H1 (cell line): ENCODE data around the gene CDKN2A. TPM values are rescaled to one million over a fixed set of nuclear protein-coding genes. Genes with fewer than 3 reads are reported as not detected.

Experiments
- CTCF ChIA-PET: fragments of 300-600 bp; sonication (Branson Sonifier 250); formaldehyde crosslinking; loops from one replicate; lab custom pipeline; 2021; ENCODE audit not compliant: partially characterized antibody; lab: Charles Lee
- POLR2A ChIA-PET: fragments of 300-600 bp; sonication (Branson Sonifier 250); formaldehyde crosslinking; loops from one replicate; lab custom pipeline; 2021; ENCODE audit warnings: inconsistent platforms; ENCODE audit not compliant: partially characterized antibody; lab: Charles Lee
- DNase-seq, 2 experiments: peaks; one replicate each; pipeline versions ENCODE4 v3.0.0 to v3.0.0-alpha.2; 2010 to 2022; ENCODE audit warnings: low spot score in 2 of 2, low read depth in 1 of 2, mixed read lengths in 1 of 2
- FAIRE-seq: peaks from 2 replicates; lab custom pipeline; 2011; peaks lifted over from hg19 to GRCh38; lab: Jason Lieb, UNC
- H2AFZ ChIP-seq: 2 replicates; pipeline ENCODE4 v1.8.1; 2012; ENCODE audit warnings: low read length, inconsistent platforms
- H2AK5ac ChIP-seq: 2 replicates; pipeline ENCODE4 v1.6.1; 2013; ENCODE audit warnings: low read depth, low read length
- H2BK120ac ChIP-seq: replicated peaks from 2 replicates; pipeline ENCODE3; 2013; ENCODE audit warnings: low read depth, low read length, inconsistent platforms
- H2BK12ac ChIP-seq: 2 replicates; pipeline ENCODE4 v1.6.1; 2013; ENCODE audit warnings: low read depth, low read length
- H2BK15ac ChIP-seq: 2 replicates; pipeline ENCODE4 v1.6.1; 2013; ENCODE audit warnings: low read length
- H2BK20ac ChIP-seq: 2 replicates; pipeline ENCODE4 v1.6.1; 2013; ENCODE audit warnings: low read length
- H2BK5ac ChIP-seq: 2 replicates; pipeline ENCODE4 v1.6.1; 2013; ENCODE audit warnings: low read depth, low read length
- H3K14ac ChIP-seq: 2 replicates; pipeline ENCODE4 v1.6.1; 2013; ENCODE audit warnings: inconsistent platforms; ENCODE audit not compliant: insufficient read length
- H3K18ac ChIP-seq: 2 replicates; pipeline ENCODE4 v1.6.1; 2013; ENCODE audit warnings: low read length; ENCODE audit errors: extremely low read depth
- H3K23ac ChIP-seq: 2 replicates; pipeline ENCODE4 v1.6.1; 2013; ENCODE audit warnings: inconsistent platforms; ENCODE audit not compliant: insufficient read length
- H3K23me2 ChIP-seq: 2 replicates; pipeline ENCODE4 v1.6.1; 2013; ENCODE audit warnings: low read depth, low read length
- H3K27ac ChIP-seq: 2 replicates; pipeline ENCODE4 v1.6.1; 2011; ENCODE audit warnings: low read depth, low read length, inconsistent platforms
- H3K27me3 ChIP-seq, 4 experiments: replicated peaks in 1 of 4; 1 replicate in 1 of 4; 2 replicates in 3 of 4; pipeline versions ENCODE4 v1.6.1 to v1.8.1; 2011 to 2013; ENCODE audit warnings: low read length in 3 of 4, mild to moderate bottlenecking in 3 of 4, inconsistent platforms in 2 of 4, mixed read lengths in 2 of 4, moderate library complexity in 1 of 4; ENCODE audit not compliant: control insufficient read depth in 3 of 4, insufficient read depth in 3 of 4; ENCODE audit errors: extremely low read depth in 1 of 4
- H3K36me3 ChIP-seq, 4 experiments: 2 replicates each; pipeline versions ENCODE4 v1.6.1 to v1.8.1; 2011 to 2013; ENCODE audit warnings: mild to moderate bottlenecking in 4 of 4, low read length in 3 of 4, moderate library complexity in 2 of 4, control low read depth in 1 of 4, inconsistent platforms in 1 of 4; ENCODE audit not compliant: insufficient read depth in 4 of 4, control insufficient read depth in 2 of 4
- H3K4ac ChIP-seq: replicated peaks from 2 replicates; pipeline ENCODE3; 2013; ENCODE audit warnings: low read length, low read depth, mixed read lengths, inconsistent platforms; ENCODE audit not compliant: insufficient read length
- H3K4me1 ChIP-seq, 4 experiments: replicated peaks in 1 of 4; 1 replicate in 1 of 4; 2 replicates in 3 of 4; pipeline versions ENCODE4 v1.6.1 to v1.8.1; 2011 to 2013; ENCODE audit warnings: low read length in 3 of 4, inconsistent platforms in 2 of 4, mixed read lengths in 1 of 4; ENCODE audit not compliant: insufficient read depth in 4 of 4, control insufficient read depth in 3 of 4
- H3K4me2 ChIP-seq, 2 experiments: 2 replicates each; pipeline versions ENCODE4 v1.6.1 to v1.8.1; 2011 to 2013; ENCODE audit warnings: low read depth in 2 of 2, low read length in 2 of 2, control low read depth in 1 of 2, inconsistent platforms in 1 of 2, mild to moderate bottlenecking in 1 of 2; ENCODE audit not compliant: insufficient read depth in 1 of 2
- H3K4me3 ChIP-seq, 4 experiments: fragments of 200-600, 300-600 bp in 1 of 4; sonication (generic), shearing (Covaris generic), sonication (Bioruptor Twin) in 1 of 4; 2 replicates each; pipeline versions ENCODE4 v1.5.1 to v1.8.1; 2011 to 2016; ENCODE audit warnings: low read length in 4 of 4, low read depth in 3 of 4, control low read depth in 2 of 4, inconsistent platforms in 2 of 4, mild to moderate bottlenecking in 2 of 4, mixed read lengths in 1 of 4, moderate library complexity in 1 of 4; ENCODE audit not compliant: insufficient read depth in 2 of 4; ENCODE audit errors: extremely low read depth in 1 of 4
- H3K56ac ChIP-seq: replicated peaks from 2 replicates; pipeline ENCODE3; 2013; ENCODE audit warnings: low read depth, mild to moderate bottlenecking, mixed read lengths, low read length, inconsistent platforms; ENCODE audit not compliant: insufficient read length
- H3K79me1 ChIP-seq: 2 replicates; pipeline ENCODE4 v1.6.1; 2013; ENCODE audit warnings: low read depth, low read length, control low read depth
- H3K79me2 ChIP-seq, 2 experiments: 2 replicates each; pipeline versions ENCODE4 v1.6.1 to v1.8.1; 2012 to 2013; ENCODE audit warnings: low read length in 2 of 2, mild to moderate bottlenecking in 2 of 2, inconsistent platforms in 1 of 2; ENCODE audit not compliant: insufficient read depth in 2 of 2, control insufficient read depth in 1 of 2
- H3K9ac ChIP-seq, 4 experiments: replicated peaks in 1 of 4; 1 replicate in 1 of 4; 2 replicates in 3 of 4; pipeline versions ENCODE4 v1.6.1 to v1.8.1; 2011 to 2013; ENCODE audit warnings: low read depth in 3 of 4, low read length in 3 of 4, control low read depth in 2 of 4, mild to moderate bottlenecking in 2 of 4, moderate library complexity in 2 of 4, inconsistent platforms in 1 of 4; ENCODE audit errors: extremely low read depth in 1 of 4
- H3K9me3 ChIP-seq, 2 experiments: 2 replicates each; pipeline versions ENCODE4 v1.6.1 to v1.8.1; 2012 to 2013; ENCODE audit warnings: mild to moderate bottlenecking in 2 of 2, moderate library complexity in 2 of 2, control low read depth in 1 of 2, inconsistent platforms in 1 of 2, low read depth in 1 of 2, low read length in 1 of 2, mixed read lengths in 1 of 2; ENCODE audit not compliant: insufficient read depth in 2 of 2
- H4K20me1 ChIP-seq, 2 experiments: replicated peaks in 1 of 2; 2 replicates each; pipeline versions ENCODE3 to v1.8.1; 2011 to 2013; ENCODE audit warnings: inconsistent platforms in 2 of 2, low read length in 2 of 2, mild to moderate bottlenecking in 1 of 2; ENCODE audit not compliant: insufficient read depth in 2 of 2, control insufficient read depth in 1 of 2
- H4K5ac ChIP-seq: 2 replicates; pipeline ENCODE4 v1.6.1; 2013; ENCODE audit warnings: low read length, low read depth, mixed read lengths, inconsistent platforms; ENCODE audit not compliant: insufficient read length
- H4K8ac ChIP-seq: 2 replicates; pipeline ENCODE4 v1.8.0; 2013; ENCODE audit warnings: mild to moderate bottlenecking, moderate library complexity, low read length, inconsistent platforms; ENCODE audit not compliant: insufficient read depth; ENCODE audit errors: extremely low read depth
- H4K91ac ChIP-seq: replicated peaks from 2 replicates; pipeline ENCODE3; 2013; ENCODE audit warnings: low read length, mixed read lengths, inconsistent platforms; ENCODE audit not compliant: insufficient read length
- SP2 ChIP-seq: IDR thresholded peaks from 2 replicates; pipeline ENCODE4 v1.6.1; 2012; ENCODE audit warnings: mild to moderate bottlenecking, low read length, inconsistent platforms
- SP4 ChIP-seq: IDR thresholded peaks from 2 replicates; pipeline ENCODE4 v1.6.1; 2012; ENCODE audit warnings: low read length, inconsistent platforms
- WGBS, 2 experiments: shearing (Covaris generic) in 1 of 2; methylation state at CpG; one replicate each; pipeline versions ENCODE4 v1.1.6 to v1.1.7; 2013 to 2015; ENCODE audit warnings: low lambda C conversion rate in 2 of 2, mixed read lengths in 2 of 2, inconsistent platforms in 1 of 2, low coverage in 1 of 2, missing lambda C conversion rate in 1 of 2; ENCODE audit not compliant: insufficient replicate concordance in 2 of 2, insufficient coverage in 1 of 2, insufficient read length in 1 of 2; ENCODE audit errors: extremely low coverage in 1 of 2, missing lambda C conversion rate in 1 of 2; 5-methylcytosine and 5-hydroxymethylcytosine counted together
- polyA plus RNA-seq, 7 experiments: library from polyadenylated mRNA; depleted of rRNA in 3 of 7; stranded (reverse) in 5 of 7; unstranded in 2 of 7; fragments of >200 nt in 5 of 7; fragments of 200-250 nt in 2 of 7; gene quantifications; 1 replicate in 5 of 7; 2 replicates in 1 of 7; 4 replicates in 1 of 7; pipeline versions ENCODE4 v1.2.1 to v1.2.3, GENCODE V29; 2011 to 2013; ENCODE audit warnings: missing spikeins in 2 of 7, mixed read lengths in 2 of 7
- total RNA-seq: library from RNA; stranded (reverse); fragmentation: NEBNext Ultra II Directional; extraction: Animal tissue kit (Norgen Biotek cat#: 25700); gene quantifications from 2 replicates; pipeline ENCODE4 v1.2.1, GENCODE V29; 2021
- TF ChIP-seq, protein P1 (sequence below): IDR thresholded peaks from 2 replicates; pipeline ENCODE4 v1.6.1; 2012; ENCODE audit warnings: inconsistent platforms

Gene CDKN2A
- total and polyA plus RNA-seq, 2 of the 8 experiments (the other 6 are each of a cell fraction or from before 2014, with no cell fraction given), result 0.51 to 0.73 TPM

- H3K9ac ChIP-seq, result no peak overlapping the region
- H2BK12ac ChIP-seq, result no peak overlapping the region
- no peak overlapping the region for H3K4me2 ChIP-seq
- ChIA-PET POLR2A (no interaction called here), CTCF (interaction anchor here (0.6 to 2.6 kb wide), 2 partner anchors 15 to 23 kb away, joined by 3 to 13 read pairs; partner anchors contain the start of gene CDKN2B)
- TF ChIP-seq, protein P1, sequence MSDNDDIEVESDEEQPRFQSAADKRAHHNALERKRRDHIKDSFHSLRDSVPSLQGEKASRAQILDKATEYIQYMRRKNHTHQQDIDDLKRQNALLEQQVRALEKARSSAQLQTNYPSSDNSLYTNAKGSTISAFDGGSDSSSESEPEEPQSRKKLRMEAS, result no peak
- TF ChIP-seq SP2 (no peak), SP4 (no peak)
- no peak overlapping the region for H2AK5ac ChIP-seq
- no peaks in the 10 kb centered on the region for H3K79me2 ChIP-seq
- H4K91ac ChIP-seq, result no peak overlapping the region
- no peaks in the 10 kb centered on the region for H3K27me3 ChIP-seq
- no peak overlapping the region for H3K4ac ChIP-seq
- no peak overlapping the region for H2BK15ac ChIP-seq
- H3K4me3 ChIP-seq, result no peak overlapping the region
- 0 out of 2 replicates have a peak overlapping the region, but pooled peaks have one; percentile 24 for H2AFZ ChIP-seq
- H2BK5ac ChIP-seq, result no peak overlapping the region
- H4K8ac ChIP-seq, result no peak overlapping the region
- no peaks in the 10 kb centered on the region for H4K20me1 ChIP-seq
- no peak overlapping the region for H3K56ac ChIP-seq
- no peaks in the 10 kb centered on the region for H3K36me3 ChIP-seq
- no peak overlapping the region for H3K27ac ChIP-seq
- no peak overlapping the region for H2BK120ac ChIP-seq
- H2BK20ac ChIP-seq, result no peak overlapping the region
- whole genome bisulfite sequencing, 2 experiments, result 72% methylated on average over 8 of the region's 8 CpGs; no CpG with 5 or more reads in 1 of the 2 experiments
- FAIRE-seq, result no peak
- H3K14ac ChIP-seq, result no peak overlapping the region
- H4K5ac ChIP-seq, result no peak overlapping the region
- no peaks in the 10 kb centered on the region for H3K79me1 ChIP-seq
- no peaks in the 10 kb centered on the region for H3K9me3 ChIP-seq
- no peaks in the 10 kb centered on the region for H3K23me2 ChIP-seq
- H3K4me1 ChIP-seq, result no peaks in the 10 kb centered on the region
- H3K23ac ChIP-seq, result no peak overlapping the region
- H3K18ac ChIP-seq, result no peak overlapping the region
- DNase-seq, result no peak
These were observed 38.9 kb upstream of the CDKN2A start for GRCh38 chr9:22033012-22033630.
